HG03025 (cell line): ENCODE measurements around the gene GGPS1.
A peak's percentile ranks its signal among the peaks of the same experiment; 100 is the strongest.
"Not testable (repeated sequence)": the region's sequence is repeated elsewhere in the genome, so short reads cannot be mapped to it uniquely, and the experiment has no call there.

Source experiments
- ATAC-seq: cut with Tn5 transposase; IDR thresholded peaks from one replicate; pipeline ENCODE4 v1.9.1; 2021; ENCODE audit warnings: mild to moderate bottlenecking, moderate library complexity; ENCODE audit not compliant: unreplicated experiment, low FRiP score

Gene GGPS1

GRCh38 chr1:235336903-235337302 lies 8.5 kb downstream of the GGPS1 start:
- no peak for ATAC-seq

DNA sequence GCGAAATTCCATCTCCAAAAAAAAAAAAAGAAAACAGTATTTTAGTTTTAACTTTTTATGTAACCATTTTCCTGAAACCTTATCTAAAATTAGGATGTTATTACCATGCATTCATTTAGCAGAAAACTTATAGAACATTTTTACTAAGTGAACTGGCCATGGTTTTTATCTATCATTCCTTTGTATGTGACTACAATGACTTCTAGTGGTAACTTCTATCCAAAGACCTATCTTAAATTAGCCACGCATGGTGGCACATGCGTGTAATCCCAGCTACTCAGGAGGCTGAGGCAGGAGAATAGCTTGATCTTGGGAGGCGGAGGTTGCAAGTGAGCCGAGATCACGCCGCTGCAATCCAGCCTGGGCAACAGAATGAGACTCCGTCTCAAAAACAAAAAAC lies 11.4 kb downstream of the GGPS1 start:
- ATAC-seq: no peak

DNA sequence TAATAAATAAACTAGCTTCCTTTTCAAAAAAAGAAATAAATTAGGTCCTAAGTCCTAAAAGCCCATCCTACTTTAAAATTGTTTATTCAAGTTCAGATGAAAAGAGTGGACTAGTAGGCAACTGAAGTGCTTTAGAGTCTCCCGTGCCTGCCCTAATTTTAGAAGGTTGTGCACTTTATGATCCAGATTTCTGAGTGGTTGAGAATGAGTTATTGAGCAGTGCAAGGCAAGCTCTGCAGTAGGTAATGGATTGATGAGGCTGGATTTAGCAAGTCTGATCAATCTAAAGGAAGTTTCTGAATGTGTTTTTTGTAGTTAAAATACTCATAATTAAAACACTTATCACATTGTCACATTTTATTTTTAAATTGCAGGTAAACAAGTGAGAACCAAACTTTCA lies 13.0 kb downstream of the GGPS1 start:
- ATAC-seq: no peak

GRCh38 chr1:235342039-235342438 lies 13.7 kb downstream of the GGPS1 start:
- no peak for ATAC-seq

GRCh38 chr1:235342471-235342870 lies 14.1 kb downstream of the GGPS1 start:
- ATAC-seq: no peak

GRCh38 chr1:235343726-235344125 lies 15.4 kb downstream of the GGPS1 start:
- no peak for ATAC-seq

DNA sequence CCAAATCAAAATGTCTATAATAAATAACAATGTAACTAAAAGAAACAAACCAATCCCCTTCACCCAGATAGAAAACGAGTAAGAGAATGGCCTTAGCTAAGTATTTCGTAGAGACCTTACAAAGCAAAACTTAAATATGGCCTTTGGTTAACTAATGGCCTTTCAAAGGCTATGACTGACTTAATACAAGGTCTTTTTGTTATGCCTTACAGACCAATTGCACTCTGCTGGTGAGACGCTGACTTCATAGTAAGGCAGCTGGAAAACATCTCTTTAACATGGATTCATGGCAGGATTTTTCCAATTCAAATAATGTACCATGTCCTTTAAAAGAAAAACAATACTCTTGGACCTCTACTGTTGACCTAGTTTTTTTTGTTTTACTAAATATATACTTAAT lies 23.1 kb downstream of the GGPS1 start:
- ATAC-seq: no peak

DNA sequence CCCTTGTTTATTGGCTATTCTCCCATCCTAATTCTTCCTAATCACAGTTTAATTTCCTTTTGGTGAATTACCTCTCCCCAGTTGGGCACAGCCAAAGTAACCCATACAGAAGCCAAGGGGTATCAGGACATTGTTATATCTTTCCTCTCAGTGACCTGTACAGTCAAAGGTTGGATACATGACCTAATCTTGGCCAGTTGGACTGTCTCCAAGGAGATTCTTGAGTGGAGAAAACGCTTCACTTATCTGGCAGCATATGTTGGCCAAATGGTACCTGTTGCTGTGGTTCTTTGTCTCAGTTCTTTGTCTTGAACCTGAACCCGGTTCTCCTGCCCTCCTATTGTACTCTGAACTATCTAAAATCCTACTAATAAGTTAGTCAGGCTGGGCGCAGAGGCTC lies 23.5 kb downstream of the GGPS1 start:
- ATAC-seq: no peak

DNA sequence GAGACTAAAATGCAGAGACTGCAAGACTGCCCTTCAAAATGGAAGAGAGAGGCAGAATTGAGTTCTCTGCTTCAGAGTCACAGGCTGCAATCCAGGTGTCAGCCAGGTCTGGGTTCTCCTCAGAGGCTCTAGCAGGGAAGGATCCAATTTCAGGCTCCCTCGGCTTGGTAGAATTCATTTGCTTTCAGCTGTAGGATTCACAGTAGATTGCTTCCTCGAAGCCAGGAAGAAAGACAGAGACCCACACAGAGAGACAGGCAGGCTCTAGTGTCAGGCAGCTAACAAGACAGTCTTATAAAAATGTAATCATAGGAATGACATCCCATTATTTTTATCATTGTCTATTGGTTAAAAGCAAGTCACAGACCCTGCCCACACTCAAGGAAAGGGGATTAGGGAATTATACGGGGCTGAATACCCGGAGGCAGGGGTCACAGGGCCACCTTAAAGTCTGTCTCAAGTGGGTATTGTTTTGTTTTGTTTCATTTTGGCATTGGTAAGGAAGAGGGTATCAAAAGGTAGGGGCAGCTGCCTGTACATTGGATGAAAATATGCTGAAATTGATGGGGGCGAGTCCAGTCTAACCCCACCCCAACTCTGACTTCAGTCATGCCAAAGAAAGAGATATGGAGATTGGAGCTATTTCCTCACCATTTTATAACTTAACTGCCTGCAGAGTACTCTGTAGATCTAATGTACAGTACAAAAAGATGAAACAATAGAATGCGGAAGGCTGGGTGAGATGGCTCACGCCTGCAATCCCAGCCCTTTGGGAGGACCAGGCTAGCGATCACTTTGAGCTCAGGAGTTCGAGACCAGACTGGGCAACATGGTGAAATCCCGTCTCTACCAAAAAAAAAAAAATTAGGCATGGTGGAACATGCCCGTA lies 29.4 kb downstream of the GGPS1 start:
- ATAC-seq: no peak

DNA sequence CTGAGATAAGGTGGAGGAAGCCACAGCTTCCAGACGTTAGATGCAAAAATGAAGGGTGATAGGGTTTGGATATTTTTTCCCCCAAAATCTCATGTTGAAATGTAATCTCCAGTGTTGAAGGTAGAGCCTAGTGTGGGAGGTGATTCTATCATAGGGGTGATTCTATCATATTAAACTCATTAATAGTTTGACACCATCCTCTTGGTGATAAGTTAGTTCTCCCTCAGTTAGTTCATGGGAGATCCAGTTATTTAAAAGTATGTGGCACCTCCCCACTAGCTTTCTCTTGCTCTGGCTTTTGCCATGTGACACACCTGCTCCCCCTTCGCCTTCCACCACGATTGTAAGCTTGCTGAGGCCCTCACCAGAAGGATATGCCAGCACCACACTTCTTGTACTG lies 30.5 kb downstream of the GGPS1 start:
- no peak for ATAC-seq

- ATAC-seq: not testable (repeated sequence)
Observed at GRCh38 chr1:235364189-235364588, 35.8 kb downstream of the GGPS1 start.

- no peak for ATAC-seq
Observed at GRCh38 chr1:235366286-235366685, 37.9 kb downstream of the GGPS1 start.

GRCh38 chr1:235367000-235367908 lies 38.9 kb downstream of the GGPS1 start, which contains the start of gene TBCE:
TSS of gene TBCE (plus strand) at chr1:235367427. CDS start at chr1:235380050, 12,623 bp downstream.
- peak; percentile 99 for ATAC-seq

GRCh38 chr1:235368428-235368827 lies 40.1 kb downstream of the GGPS1 start:
- no peak for ATAC-seq

- no peak for ATAC-seq
Observed at GRCh38 chr1:235369802-235370201, 41.4 kb downstream of the GGPS1 start.

GRCh38 chr1:235375919-235376605 lies 47.7 kb downstream of the GGPS1 start:
- no peak for ATAC-seq

DNA sequence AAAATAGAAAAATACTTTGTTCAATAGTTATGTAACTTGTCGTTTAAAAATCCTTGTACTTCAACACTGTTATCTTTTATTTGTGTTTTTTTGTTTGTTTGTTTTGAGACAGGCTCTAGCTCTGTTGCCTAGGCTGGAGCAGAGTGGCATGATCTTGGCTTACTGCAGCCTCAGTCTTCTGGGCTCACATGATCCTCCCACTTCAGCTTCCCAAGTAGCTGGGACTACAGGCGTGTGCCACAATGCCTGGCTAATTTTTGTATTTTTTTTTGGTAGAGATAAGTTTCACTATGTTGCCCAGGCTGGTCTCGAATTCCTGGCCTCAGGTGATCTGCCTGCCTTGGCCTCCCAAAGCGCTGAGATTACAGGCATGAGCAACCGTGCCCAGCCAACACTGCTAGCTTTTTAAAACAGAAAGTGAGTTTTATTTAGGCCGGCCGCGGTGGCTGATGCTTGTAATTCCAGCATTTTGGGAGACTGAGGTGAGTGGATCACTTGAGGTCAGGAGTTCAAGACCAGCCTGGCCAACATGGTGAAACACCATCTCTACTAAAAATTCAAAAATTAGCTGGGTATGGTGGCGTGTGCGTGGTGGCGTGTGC lies 49.9 kb downstream of the GGPS1 start:
- ATAC-seq: not testable (repeated sequence)

DNA sequence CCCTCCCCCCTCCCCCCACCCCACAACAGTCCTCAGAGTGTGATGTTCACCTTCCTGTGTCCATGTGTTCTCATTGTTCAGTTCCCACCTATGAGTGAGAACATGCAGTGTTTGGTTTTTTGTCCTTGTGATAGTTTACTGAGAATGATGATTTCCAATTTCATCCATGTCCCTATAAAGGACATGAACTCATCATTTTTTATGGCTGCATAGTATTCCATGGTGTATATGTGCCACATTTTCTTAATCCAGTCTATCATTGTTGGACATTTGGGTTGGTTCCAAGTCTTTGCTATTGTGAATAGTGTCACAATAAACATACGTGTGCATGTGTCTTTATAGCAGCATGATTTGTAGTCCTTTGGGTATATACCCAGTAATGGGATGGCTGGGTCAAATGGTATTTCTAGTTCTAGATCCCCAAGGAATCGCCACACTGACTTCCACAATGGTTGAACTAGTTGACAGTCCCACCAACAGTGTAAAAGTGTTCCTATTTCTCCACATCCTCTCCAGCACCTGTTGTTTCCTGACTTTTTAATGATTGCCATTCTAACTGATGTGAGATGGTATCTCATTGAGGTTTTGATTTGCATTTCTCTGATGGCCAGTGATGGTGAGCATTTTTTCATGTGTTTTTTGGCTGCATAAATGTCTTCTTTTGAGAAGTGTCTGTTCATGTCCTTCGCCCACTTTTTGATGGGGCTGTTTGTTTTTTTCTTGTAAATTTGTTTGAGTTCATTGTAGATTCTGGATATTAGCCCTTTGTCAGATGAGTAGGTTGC lies 53.8 kb downstream of the GGPS1 start:
- ATAC-seq: not testable (repeated sequence)

DNA sequence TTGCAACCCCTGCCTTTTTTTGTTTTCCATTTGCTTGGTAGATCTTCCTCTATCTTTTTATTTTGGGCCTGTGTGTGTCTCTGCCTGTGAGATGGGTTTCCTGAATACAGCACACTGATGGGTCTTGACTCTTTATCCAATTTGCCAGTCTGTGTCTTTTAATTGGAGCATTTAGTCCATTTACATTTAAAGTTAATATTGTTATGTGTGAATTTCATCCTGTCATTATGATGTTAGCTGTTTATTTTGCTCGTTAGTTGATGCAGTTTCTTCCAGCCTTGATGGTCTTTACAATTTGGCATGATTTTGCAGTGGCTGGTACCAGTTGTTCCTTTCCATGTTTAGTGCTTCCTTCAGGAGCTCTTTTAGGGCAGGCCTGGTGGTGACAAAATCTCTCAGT lies 57.3 kb downstream of the GGPS1 start:
- not testable (repeated sequence) for ATAC-seq

- ATAC-seq: no peak
Observed at GRCh38 chr1:235391874-235392273, 63.5 kb downstream of the GGPS1 start.
